Ascending aorta (tissue), 2 donors: ENCODE data around the gene GAREM1. TPM values are rescaled to one million over a fixed set of nuclear protein-coding genes. Genes with fewer than 3 reads are reported as not detected.

Experiments
- DNase-seq, 2 donors: peaks; one replicate each; pipeline ENCODE4 v3.0.0-alpha.2; 2019; ENCODE audit warnings: low spot score in 2 of 2
- H3K27ac ChIP-seq, 2 donors: fragments of 200-600 bp; sonication (generic); one replicate each; pipeline ENCODE4 v1.5.1; 2016 to 2017; ENCODE audit warnings: mild to moderate bottlenecking in 1 of 2
- H3K27me3 ChIP-seq: fragments of 200-600 bp; sonication (generic); one replicate; pipeline ENCODE4 v1.5.1; 2017
- H3K36me3 ChIP-seq, 2 donors: fragments of 200-600 bp; sonication (generic); one replicate each; pipeline ENCODE4 v1.5.1; 2016
- H3K4me1 ChIP-seq, 2 donors: fragments of 200-600 bp; sonication (generic); one replicate each; pipeline ENCODE4 v1.5.1; 2016 to 2017; ENCODE audit warnings: mild to moderate bottlenecking in 1 of 2
- H3K4me3 ChIP-seq, 2 donors: fragments of 200-600 bp; sonication (generic); one replicate each; pipeline ENCODE4 v1.5.1; 2016 to 2017; ENCODE audit warnings: mild to moderate bottlenecking in 1 of 2
- H3K9me3 ChIP-seq, 2 donors: fragments of 200-600 bp; sonication (generic); one replicate each; pipeline ENCODE4 v1.5.1; 2016
- intact Hi-C: fragments of 100-400 bp; cut with DNase I; formaldehyde crosslinking; loops from one replicate; pipeline ENCODE4 v1.15.1; 2023
- total RNA-seq: library from RNA; depleted of rRNA; stranded (reverse); fragments of >200 nt; gene quantifications from one replicate; pipeline ENCODE4 v1.1.0, GENCODE V29; 2016
- TF ChIP-seq, protein P1 (sequence below), 3 experiments: fragments of 200-600 bp in 2 of 3; fragments of 450-650 bp in 1 of 3; sonication (generic) in 2 of 3; IDR thresholded peaks; one replicate each; pipeline ENCODE4 v1.5.1; 2016 to 2019; ENCODE audit warnings: antibody characterized with exemption in 3 of 3, mild to moderate bottlenecking in 1 of 3, moderate library complexity in 1 of 3

Gene GAREM1
- total RNA-seq, 1 donor from 2014 or later, result 8.9 TPM

DNA sequence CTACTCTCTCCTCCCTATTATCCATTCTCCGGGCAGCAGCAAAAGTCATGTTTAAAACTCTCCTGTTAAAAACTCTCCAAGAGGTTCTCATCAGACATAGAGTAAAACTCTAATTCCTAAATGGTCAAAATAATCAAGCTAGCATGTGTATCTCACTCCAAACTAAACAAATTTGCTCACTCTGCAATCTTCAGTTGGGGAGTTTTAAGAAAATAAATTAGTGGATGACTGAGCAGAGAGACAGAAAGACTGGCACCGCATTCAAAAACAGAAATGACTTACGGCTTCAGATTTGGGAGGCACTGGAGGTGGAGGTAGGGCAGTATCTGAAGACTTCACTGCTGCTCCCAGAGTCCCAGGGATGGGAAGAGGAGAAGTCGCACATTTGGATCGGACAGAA lies 183.9 kb downstream of the GAREM1 start:
- Histone ChIP-seq H3K27me3 (no peaks in the 10 kb centered on the region), H3K4me3 (peak overlapping the region; percentile 41 to 54), H3K36me3 (no peaks in the 10 kb centered on the region), H3K4me1 (peaks cover 4 to 42% of the 10 kb centered on the region in 2 donors), H3K27ac (peak overlapping the region; percentile 91), H3K9me3 (no peaks in the 10 kb centered on the region)
- DNase-seq, result no peak
- intact Hi-C loops, result loop anchor here (1.0 to 2.0 kb wide), 2 partner anchors 15 to 64 kb away; no protein-coding TSS in a partner anchor
- TF ChIP-seq, protein P1, sequence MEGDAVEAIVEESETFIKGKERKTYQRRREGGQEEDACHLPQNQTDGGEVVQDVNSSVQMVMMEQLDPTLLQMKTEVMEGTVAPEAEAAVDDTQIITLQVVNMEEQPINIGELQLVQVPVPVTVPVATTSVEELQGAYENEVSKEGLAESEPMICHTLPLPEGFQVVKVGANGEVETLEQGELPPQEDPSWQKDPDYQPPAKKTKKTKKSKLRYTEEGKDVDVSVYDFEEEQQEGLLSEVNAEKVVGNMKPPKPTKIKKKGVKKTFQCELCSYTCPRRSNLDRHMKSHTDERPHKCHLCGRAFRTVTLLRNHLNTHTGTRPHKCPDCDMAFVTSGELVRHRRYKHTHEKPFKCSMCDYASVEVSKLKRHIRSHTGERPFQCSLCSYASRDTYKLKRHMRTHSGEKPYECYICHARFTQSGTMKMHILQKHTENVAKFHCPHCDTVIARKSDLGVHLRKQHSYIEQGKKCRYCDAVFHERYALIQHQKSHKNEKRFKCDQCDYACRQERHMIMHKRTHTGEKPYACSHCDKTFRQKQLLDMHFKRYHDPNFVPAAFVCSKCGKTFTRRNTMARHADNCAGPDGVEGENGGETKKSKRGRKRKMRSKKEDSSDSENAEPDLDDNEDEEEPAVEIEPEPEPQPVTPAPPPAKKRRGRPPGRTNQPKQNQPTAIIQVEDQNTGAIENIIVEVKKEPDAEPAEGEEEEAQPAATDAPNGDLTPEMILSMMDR (IDR thresholded peaks at IDR 0.05), result no peak

DNA sequence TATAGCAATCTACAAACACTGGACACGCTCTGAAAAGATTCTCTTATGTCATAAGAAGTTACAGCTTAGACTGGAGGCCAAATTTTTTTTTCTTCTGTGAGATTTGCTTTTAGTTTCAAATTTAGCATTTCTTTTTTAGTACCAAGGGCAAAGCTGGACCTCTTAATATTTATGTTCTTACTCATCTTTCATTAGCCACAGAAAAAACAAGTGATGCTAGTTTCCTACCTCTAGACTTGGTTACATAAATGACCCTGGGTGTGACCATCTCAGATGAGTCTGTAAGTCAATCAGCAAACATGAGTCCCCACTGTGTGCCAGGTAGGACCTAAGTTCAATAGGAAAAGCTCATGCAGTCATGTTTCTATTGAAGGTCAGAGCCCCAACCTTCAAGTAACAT lies 186.4 kb downstream of the GAREM1 start:
- no peaks in the 10 kb centered on the region for H3K36me3 ChIP-seq
- H3K4me1 ChIP-seq, result peaks cover 4 to 51% of the 10 kb centered on the region in 2 donors
- H3K4me3 ChIP-seq, result peak overlapping the region in 1 of 2 donors; percentile 9
- no peaks in the 10 kb centered on the region for H3K9me3 ChIP-seq
- no peak for DNase-seq
- no peaks in the 10 kb centered on the region for H3K27me3 ChIP-seq
- intact Hi-C loops, result loop anchor here (2.0 to 5.0 kb wide), 2 partner anchors 191 to 342 kb away; partner anchors contain the start of gene TRAPPC8
- H3K27ac ChIP-seq, result peak overlapping the region; percentile 91
- TF ChIP-seq, protein P1 (IDR thresholded peaks at IDR 0.05), result no peak

DNA sequence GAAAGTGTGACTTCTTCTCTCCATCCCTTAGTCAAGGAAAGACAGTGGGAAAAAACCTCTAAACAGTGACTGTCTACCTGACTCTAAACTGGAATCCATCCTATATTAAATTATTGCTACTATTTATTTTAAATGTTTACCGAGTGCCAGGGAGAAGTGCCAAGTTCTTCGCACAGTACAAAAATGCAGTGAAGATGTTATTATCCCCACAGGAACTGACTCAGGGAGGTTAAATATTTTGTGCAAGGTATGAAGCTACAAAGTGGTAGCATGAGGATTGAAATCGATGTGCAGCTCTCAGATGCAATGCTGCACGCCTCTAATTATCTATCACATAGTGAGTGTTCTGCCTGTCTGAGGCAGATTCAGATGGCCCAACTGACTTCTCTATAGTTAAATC lies 189.8 kb downstream of the GAREM1 start:
- Histone ChIP-seq H3K27me3 (no peaks in the 10 kb centered on the region), H3K27ac (peak overlapping the region; percentile 52 to 91), H3K4me3 (no peak overlapping the region), H3K9me3 (no peaks in the 10 kb centered on the region), H3K4me1 (peaks cover 8 to 59% of the 10 kb centered on the region in 2 donors), H3K36me3 (no peaks in the 10 kb centered on the region)
- TF ChIP-seq, protein P1 (IDR thresholded peaks at IDR 0.05), result no peak
- no peak for DNase-seq
- intact Hi-C loops, result loop anchor here (5.0 kb wide), 1 partner anchor 339 kb away; the partner anchor contains the start of gene TRAPPC8

DNA sequence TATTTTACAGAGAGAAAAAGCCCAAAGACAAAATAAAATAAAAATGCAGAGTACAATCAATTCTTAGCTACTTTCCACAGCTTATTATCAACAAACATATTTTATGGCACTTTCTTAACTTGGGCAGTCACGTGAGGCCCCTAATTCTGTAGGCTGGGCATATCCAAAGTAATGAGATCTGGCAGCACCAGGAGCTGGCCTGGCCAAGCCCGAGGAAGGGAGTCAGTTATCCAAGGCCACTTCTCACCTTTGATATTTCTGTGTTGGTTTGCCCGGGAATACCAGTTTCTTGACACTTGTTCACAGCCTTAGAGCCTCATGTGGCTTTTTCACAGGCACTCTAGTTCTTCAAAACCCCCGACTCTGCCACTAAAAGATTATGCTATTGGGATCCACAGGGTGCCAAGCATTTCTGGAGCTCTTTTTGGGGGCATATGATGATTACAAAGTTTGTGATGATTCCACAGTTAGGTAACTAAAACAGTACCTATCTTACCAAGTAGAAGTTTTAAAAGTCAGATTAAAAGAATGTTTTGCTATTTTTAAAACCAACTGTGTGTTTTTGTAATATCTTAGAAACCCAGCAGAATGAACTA lies 190.4 kb downstream of the GAREM1 start:
- Histone ChIP-seq H3K27me3 (no peaks in the 10 kb centered on the region), H3K4me3 (no peak overlapping the region), H3K27ac (peak overlapping the region; percentile 52 to 91), H3K9me3 (no peaks in the 10 kb centered on the region), H3K4me1 (peaks cover 8 to 55% of the 10 kb centered on the region in 2 donors), H3K36me3 (no peaks in the 10 kb centered on the region)
- TF ChIP-seq, protein P1 (IDR thresholded peaks at IDR 0.05), result no peak
- DNase-seq, result no peak
- intact Hi-C loops, result loop anchor here (5.0 kb wide), 1 partner anchor 338 kb away; the partner anchor contains the start of gene TRAPPC8

DNA sequence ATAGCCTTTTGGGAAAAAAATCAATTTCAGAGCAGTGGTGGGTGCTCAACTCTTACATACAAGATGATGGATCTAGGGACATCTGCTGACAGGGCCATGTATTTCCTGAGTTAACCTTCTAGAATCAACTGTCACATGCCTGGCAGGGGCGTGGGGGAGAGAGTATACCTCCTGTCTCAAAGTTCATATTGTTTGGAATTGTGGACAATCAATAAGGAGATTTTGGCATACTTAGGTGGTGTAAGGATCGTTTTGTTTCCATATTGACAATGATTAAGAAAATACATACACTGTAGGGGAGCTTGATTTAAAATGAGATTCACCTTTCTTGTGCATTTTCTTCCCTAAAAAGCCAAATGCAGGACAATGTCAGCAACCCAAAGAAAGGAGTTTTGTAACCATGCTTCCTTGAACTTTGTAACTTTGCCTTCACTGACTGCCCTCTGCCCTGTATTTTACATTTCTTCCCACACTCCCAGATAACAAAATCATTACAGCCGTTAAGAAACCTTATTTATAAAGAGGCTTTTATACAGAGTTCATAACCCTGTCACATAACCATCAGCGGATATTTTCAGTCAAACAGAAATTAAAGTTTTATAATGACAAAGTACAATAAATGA lies 192.4 kb downstream of the GAREM1 start:
- Histone ChIP-seq H3K27me3 (no peaks in the 10 kb centered on the region), H3K9me3 (no peaks in the 10 kb centered on the region), H3K27ac (peak overlapping the region; percentile 77 to 91), H3K4me1 (peaks cover 8 to 39% of the 10 kb centered on the region in 2 donors), H3K4me3 (no peak overlapping the region), H3K36me3 (no peaks in the 10 kb centered on the region)
- TF ChIP-seq, protein P1 (IDR thresholded peaks at IDR 0.05), result no peak
- intact Hi-C loops, result loop anchor here (5.0 kb wide), 1 partner anchor 39 kb away; no protein-coding TSS in a partner anchor
- DNase-seq, result no peak
